ENCODE results near the gene SPC24. TPM values are rescaled to one million over a fixed set of nuclear protein-coding genes. Genes with fewer than 3 reads are reported as not detected.

The SPC24 gene
- total RNA-seq, 2 experiments from 2014 or later, result 68.2 to 72.1 TPM

DNA sequence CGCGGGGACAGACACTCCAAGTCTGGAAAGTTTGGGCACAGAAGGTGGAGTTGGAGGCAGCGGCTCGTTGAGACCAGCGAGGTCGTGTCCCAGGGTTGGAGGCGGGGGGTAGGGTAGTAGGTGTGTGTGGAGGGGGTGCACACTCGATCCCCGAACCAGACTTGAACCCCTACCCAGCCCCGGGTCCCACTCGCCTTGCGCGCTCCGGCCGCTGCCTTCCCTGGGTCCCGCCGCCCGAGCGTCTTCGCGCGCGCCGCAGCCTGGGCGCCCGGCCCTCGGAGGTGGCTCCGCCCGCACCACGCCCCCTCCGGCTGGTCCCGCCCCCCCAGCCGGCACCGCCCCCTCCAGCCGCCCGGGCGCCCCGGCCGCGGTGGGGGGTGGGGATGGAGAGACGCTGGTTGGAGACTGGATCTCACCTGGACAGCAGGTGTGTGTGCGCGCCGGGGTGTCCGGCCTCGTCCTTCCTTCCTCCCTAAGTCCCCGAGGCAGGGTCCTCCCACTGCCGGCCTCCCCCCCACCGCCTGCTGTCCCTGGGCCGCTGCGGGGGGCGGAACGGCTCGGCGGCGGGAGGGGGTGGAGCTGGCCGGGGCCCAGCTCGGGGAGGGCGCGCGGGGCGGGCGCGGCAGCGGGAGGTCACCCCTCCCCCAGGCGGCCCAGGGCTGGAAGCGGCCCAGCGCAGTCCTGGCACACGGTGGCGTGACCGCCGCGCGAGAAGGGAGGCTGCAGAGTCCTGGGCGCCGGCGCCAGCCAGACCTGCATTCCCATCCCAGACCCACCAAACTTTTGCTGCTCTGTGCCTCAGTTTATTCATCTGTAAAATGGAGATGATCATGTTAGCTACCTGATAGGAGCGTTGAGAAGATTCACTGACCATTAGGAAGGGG, 42.0 kb upstream of the SPC24 start, which contains the start of gene KANK2:
Gene KANK2, minus strand, starts transcription at position 255 of the 884 bp plus-strand sequence. CDS start 3,034 bp downstream, outside the sequence.
- H3K27ac Mint-ChIP-seq, result no peak within 1 kb of the TSS
- DNase-seq, result peak; percentile 78
- CTCF ChIA-PET, result no interaction called here
- H3K27me3 Mint-ChIP-seq, result peaks cover 16% of the 10 kb centered on the region
- no peaks in the 10 kb centered on the region for H3K36me3 Mint-ChIP-seq (ENCODE audit: low read depth)
- H3K4me1 Mint-ChIP-seq, result peaks cover 17% of the 10 kb centered on the region
- H3K4me3 Mint-ChIP-seq, result peak within 1 kb of the TSS; percentile 65
- POLR2A ChIA-PET, result interaction anchor here (0.9 to 1.5 kb wide), 2 partner anchors 43 to 84 kb away, joined by 3 to 7 read pairs; no protein-coding TSS in a partner anchor
- no peaks in the 10 kb centered on the region for H3K9me3 Mint-ChIP-seq

DNA sequence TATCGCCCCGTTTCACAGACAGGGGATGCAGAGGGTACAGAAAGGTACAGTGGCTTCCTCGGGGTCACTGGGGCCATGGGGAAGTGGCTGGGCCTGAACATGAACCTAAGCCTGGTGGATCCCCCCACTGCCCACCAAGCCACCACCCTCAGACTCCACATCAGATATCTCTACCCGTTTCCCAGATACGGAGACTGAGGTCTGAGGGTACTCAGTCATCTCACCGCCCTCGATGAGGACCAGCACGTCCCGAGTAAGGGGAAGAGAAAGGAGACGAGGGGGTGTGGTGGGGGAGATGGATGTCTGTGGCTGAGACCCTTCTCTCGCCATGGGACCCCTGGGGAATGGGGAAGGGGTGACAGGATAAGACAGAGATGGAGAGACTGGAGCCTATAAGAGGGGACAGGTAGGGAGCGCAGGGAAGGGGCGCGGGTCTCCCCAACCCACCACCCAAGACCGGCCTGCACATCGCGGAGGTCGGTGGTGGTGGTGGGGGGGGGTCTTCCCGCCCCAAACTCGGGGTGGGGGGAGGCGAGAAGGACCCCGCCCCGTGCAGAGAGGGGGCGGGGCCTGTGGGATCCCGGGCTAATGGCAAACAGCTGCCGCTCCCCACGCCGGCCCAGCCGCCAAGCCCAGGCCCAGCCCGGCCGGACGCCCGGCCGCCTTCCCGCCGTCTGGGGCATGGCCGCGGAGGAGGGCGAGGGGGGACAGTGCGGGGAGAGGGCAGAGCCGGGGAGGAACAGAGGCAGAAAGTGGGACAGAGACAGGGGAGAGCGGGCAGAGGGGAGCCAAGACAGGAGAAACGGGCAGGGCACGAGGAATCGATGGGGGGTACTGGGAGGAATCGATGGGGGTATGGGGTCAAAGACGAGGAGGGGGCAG, 41.1 kb upstream of the SPC24 start:
- H3K9me3 Mint-ChIP-seq, result no peaks in the 10 kb centered on the region
- H3K27ac Mint-ChIP-seq, result no peak overlapping the region
- H3K4me1 Mint-ChIP-seq, result peaks cover 17% of the 10 kb centered on the region
- POLR2A ChIA-PET, result no interaction called here
- DNase-seq, result no peak
- H3K27me3 Mint-ChIP-seq, result peaks cover 16% of the 10 kb centered on the region
- peak overlapping the region; percentile 60 for H3K4me3 Mint-ChIP-seq
- no peaks in the 10 kb centered on the region for H3K36me3 Mint-ChIP-seq (ENCODE audit: low read depth)
- CTCF ChIA-PET, result no interaction called here

DNA sequence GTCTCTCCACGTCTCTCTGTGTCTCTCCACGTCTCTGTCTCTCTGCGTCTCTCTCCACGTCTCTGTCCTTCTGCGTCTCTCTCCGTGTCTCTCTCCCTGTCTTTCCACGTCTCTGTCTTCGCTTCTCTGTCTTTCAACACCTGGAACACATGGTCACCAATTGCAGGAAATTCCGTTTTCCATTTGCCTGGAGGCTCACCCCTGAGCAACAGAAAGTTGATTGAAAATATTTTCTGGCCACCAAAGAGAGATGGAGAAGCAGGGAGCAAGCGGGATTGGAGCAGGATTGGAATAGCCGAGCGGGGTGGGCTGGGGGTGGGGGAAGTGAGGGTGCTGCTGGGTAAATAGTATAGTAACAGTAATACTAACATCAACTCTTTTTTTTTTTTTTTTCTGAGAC, 40.1 kb upstream of the SPC24 start:
- ChIA-PET POLR2A (no interaction called here), CTCF (no interaction called here)
- Mint-ChIP-seq H3K36me3 (ENCODE audit: low read depth) (no peaks in the 10 kb centered on the region), H3K27me3 (peaks cover 16% of the 10 kb centered on the region), H3K27ac (no peak overlapping the region), H3K4me1 (peaks cover 17% of the 10 kb centered on the region), H3K9me3 (no peaks in the 10 kb centered on the region), H3K4me3 (peak overlapping the region; percentile 28)
- DNase-seq, result no peak

DNA sequence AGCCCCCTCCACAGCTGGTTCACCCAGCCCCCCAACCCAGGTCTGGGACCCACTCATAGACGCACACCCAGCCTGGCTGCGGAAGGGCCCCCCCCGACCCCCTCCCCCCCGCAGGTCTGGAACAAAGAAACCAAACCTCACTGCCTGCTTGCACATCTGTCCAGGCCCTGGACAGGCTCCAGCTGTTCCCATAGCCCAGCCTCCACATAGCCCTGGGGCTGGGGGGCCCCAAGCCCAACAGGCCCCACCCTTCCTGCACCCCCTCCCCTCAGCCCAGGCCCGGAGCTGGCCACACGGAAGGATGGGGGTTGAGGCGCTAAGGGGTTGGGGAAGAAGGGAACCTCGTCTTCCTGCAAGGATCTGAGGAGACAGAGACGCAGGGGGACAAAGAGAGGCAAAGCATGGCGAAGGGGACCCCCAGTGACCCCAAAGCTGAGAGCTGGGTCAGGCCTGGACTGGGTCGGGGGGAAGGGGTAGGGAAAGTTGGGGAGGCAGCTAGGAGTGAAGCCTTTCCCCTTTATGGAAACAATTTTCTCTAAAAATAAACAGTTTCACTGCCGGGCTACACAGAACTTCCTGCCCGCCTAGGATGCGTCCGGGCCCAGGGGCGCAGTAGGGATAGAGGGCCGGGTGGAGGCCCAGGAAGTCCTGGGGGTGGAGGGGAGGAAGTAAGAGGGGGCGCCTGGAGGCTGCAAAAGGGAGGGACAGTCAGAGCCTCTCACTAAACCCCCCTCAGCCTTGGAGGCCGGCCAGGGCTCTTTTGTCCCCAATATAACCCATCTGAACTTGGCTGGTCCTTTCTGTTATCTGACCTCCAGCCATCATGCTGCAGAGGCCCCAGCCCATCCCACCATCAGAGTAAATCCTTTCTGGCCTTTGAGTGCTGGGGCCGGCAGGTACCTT, 39.3 kb upstream of the SPC24 start:
- CTCF ChIA-PET, result no interaction called here
- no peaks in the 10 kb centered on the region for H3K36me3 Mint-ChIP-seq (ENCODE audit: low read depth)
- H3K27me3 Mint-ChIP-seq, result peaks cover 16% of the 10 kb centered on the region
- no peak overlapping the region for H3K4me3 Mint-ChIP-seq
- peaks cover 17% of the 10 kb centered on the region for H3K4me1 Mint-ChIP-seq
- DNase-seq, result no peak
- H3K27ac Mint-ChIP-seq, result no peak overlapping the region
- POLR2A ChIA-PET, result no interaction called here
- no peaks in the 10 kb centered on the region for H3K9me3 Mint-ChIP-seq

DNA sequence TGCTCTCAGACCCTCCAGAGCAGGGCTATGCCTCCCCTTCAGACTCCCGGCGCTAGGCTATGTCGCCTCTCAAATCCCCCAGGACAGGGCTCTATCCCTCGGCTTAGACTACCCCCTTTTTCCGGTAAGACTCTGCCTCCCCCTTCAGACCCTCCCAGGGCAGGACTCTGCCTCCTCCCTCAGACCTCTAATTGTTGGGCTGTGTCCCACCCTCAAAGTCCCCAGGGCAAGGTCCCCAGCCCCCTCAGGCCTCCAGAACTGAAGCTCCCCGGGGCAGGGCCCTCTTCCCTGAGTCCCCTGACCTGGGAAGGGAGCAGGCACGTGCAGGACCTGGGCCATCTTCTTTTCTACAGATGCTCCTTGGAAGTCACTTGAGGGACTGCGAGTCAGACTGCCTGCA, 38.6 kb upstream of the SPC24 start:
- Mint-ChIP-seq H3K36me3 (ENCODE audit: low read depth) (no peaks in the 10 kb centered on the region), H3K27me3 (peaks cover 13% of the 10 kb centered on the region), H3K27ac (no peak overlapping the region), H3K4me1 (peaks cover 17% of the 10 kb centered on the region), H3K4me3 (no peak overlapping the region), H3K9me3 (no peaks in the 10 kb centered on the region)
- no peak for DNase-seq
- CTCF ChIA-PET, result no interaction called here
- POLR2A ChIA-PET, result no interaction called here

DNA sequence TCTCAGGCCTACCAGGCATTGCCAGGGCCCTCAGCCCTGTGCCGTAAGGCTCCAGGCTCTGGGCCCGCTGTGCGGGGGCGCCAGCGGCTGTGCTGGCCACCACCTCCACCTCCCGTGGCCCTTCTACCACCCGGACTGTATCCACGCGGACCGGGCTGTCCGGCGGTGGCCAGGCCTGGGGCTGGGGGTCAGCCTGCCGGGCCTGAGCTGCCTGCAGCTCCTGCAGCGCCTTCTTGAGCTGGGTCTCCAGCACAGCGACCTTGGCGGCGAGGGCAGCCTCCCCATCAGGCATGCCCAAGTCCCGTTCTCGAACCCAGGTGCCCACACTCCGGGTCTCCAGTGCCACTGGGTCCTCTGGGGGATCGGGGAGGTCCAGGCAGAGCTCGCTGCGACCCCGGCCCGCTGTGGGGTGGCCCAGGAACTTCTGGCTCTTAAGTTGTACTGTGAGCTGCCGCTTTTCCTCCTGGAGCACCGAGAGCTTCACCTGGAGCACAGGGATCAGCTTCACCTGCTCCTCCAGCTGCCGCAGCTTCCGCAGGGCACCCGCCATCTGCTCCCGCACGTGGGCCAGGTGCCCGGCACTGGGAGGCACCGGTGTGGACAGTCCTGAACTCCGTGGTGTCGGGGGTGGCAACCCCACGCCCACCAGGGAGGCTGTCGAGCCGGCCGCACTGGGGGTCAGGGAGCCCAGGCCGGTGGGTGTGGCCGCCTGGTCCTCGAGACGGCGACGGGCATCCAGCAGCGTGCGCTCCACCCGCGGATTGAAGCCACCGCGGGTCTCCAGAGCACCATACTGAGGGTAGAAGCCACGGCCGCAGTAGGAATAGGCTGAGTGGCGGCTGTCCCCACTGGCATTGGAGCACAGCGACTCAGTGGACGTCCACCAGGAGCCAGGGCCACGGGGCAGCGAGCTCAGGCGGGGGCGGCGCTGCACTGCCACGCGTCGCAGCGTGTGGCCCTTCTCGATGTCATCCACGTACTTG, 37.7 kb upstream of the SPC24 start:
- Mint-ChIP-seq H3K36me3 (ENCODE audit: low read depth) (no peaks in the 10 kb centered on the region), H3K27me3 (peaks cover 13% of the 10 kb centered on the region), H3K27ac (no peak overlapping the region), H3K4me3 (no peak overlapping the region), H3K9me3 (no peaks in the 10 kb centered on the region), H3K4me1 (peaks cover 17% of the 10 kb centered on the region)
- no peak for DNase-seq
- CTCF ChIA-PET, result no interaction called here
- POLR2A ChIA-PET, result no interaction called here

DNA sequence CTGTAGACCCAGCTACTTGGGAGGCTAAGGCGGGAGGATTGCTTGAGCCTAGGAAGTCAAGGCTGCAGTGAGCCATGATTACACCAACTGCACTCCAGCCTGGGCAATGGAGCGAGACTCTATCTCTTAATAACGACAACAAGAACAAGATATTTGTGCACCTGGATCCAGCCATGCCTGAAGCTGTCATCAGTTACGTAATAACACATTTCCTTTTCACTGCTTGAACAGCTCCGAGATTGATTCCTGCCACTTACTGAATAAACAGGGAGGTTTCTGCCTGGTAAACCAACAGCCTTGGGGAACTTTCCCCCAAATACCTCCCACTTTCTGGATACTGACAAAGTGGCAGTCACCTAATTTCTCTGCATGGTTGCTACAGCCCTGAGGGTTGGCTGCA, 36.4 kb upstream of the SPC24 start:
- ChIA-PET POLR2A (no interaction called here), CTCF (no interaction called here)
- H3K4me1 Mint-ChIP-seq, result peaks cover 12% of the 10 kb centered on the region

DNA sequence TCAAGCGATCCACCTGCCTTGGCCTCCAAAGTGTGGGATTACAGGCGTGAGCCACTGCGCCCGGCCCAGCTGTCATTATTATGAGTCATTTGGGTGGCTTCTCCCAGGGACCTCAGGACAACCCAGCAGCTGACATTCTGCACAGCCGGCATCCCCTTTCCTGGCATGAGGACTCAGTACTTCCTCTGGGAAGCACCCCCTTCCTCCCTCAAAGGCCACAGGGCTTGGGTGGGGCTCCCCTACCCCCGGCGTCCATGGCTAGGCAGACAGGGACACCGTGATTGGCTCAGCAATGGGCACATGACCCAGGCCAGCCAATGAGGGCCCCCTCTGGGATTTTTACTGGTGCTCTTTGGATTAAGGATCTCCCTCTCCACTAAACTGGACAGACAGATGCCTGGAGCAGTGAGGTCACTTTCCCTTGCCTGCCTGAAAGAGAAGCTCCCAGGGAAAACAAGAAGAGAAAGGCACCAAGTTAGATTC, 35.7 kb upstream of the SPC24 start:
- H3K27me3 Mint-ChIP-seq, result peaks cover 8% of the 10 kb centered on the region
- no peak overlapping the region for H3K27ac Mint-ChIP-seq
- H3K4me1 Mint-ChIP-seq, result peaks cover 9% of the 10 kb centered on the region
- POLR2A ChIA-PET, result no interaction called here
- no peak overlapping the region for H3K4me3 Mint-ChIP-seq
- CTCF ChIA-PET, result no interaction called here
- DNase-seq, result no peak
- H3K36me3 Mint-ChIP-seq (ENCODE audit: low read depth), result no peaks in the 10 kb centered on the region
- no peaks in the 10 kb centered on the region for H3K9me3 Mint-ChIP-seq

More for the DNA sequence above, 36.4 kb upstream of the SPC24 start:
- no peaks in the 10 kb centered on the region for H3K36me3 Mint-ChIP-seq (ENCODE audit: low read depth)
- H3K9me3 Mint-ChIP-seq, result no peaks in the 10 kb centered on the region
- DNase-seq, result no peak
- no peak overlapping the region for H3K27ac Mint-ChIP-seq
- no peak overlapping the region for H3K4me3 Mint-ChIP-seq
- peaks cover 11% of the 10 kb centered on the region for H3K27me3 Mint-ChIP-seq

DNA sequence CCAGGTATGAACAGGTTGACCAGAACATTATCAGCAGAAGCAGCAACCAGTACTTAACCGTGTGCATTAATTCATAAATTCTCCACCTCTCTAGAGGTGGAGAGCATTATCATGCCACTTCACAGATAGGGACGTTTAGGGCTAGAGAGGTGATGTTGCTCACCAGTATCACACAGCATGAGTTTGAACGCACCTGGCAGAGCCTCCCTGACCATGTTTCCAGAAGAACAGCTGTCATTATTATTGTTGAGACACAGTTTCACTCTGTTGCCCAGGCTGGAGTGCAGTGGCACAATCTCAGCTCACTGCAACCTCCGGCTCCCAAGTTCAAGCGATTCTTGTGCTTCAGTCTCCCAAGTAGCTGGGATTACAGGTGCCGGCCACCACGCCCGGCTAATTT, 34.9 kb upstream of the SPC24 start:
- no peaks in the 10 kb centered on the region for H3K36me3 Mint-ChIP-seq (ENCODE audit: low read depth)
- no peak overlapping the region for H3K4me3 Mint-ChIP-seq
- CTCF ChIA-PET, result no interaction called here
- no peaks in the 10 kb centered on the region for H3K9me3 Mint-ChIP-seq
- POLR2A ChIA-PET, result no interaction called here
- no peak for DNase-seq
- no peak overlapping the region for H3K27ac Mint-ChIP-seq
- peaks cover 2% of the 10 kb centered on the region for H3K27me3 Mint-ChIP-seq
- H3K4me1 Mint-ChIP-seq, result peaks cover 5% of the 10 kb centered on the region

DNA sequence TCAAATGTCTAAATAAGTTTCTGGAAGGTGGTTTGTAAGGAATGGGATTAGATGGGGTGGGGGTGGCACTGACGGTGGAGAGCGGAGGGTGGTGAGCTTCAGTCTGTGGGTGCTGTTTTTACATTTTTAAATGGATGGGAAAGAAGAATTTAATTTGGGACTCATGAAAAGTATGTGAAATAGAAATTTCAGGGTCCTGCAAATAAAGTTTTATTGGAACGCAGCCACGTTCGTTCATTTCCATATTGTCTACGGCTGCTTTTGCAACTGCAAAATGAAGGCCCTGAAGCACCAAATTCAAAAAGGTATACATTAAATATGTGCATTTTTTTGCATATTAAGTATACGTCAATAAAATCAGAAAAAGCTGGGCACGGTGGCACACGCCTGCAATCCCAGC, 31.9 kb upstream of the SPC24 start:
- POLR2A ChIA-PET, result no interaction called here
- peaks cover 4% of the 10 kb centered on the region for H3K27me3 Mint-ChIP-seq
- no peak for DNase-seq
- H3K27ac Mint-ChIP-seq, result no peak overlapping the region
- H3K9me3 Mint-ChIP-seq, result no peaks in the 10 kb centered on the region
- H3K36me3 Mint-ChIP-seq (ENCODE audit: low read depth), result no peaks in the 10 kb centered on the region
- H3K4me1 Mint-ChIP-seq, result no peaks in the 10 kb centered on the region
- H3K4me3 Mint-ChIP-seq, result no peak overlapping the region
- CTCF ChIA-PET, result interaction anchor here (1.6 kb wide), 1 partner anchor 20 kb away, joined by 4 read pairs; no protein-coding TSS in a partner anchor

DNA sequence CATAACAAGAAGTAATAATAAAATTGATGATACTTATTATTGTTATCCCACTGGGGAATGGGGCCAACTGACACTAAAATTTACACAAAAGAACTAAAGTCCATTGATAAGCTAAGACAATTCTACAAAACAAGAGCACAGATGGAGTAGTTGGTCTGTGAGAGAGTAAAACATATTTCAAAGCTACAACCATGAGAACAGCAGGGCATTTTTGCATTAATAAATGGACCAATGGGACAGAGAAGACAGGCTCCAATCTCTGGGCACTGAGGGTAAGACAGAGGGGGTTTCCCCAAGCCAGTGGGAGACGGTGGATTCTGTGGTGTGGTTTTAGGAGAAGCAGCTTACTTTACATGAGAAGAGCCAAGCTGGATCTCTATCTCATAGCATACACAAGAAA, 27.4 kb upstream of the SPC24 start:
- H3K27me3 Mint-ChIP-seq, result peaks cover 9% of the 10 kb centered on the region
- no peaks in the 10 kb centered on the region for H3K9me3 Mint-ChIP-seq
- H3K4me1 Mint-ChIP-seq, result peaks cover 9% of the 10 kb centered on the region
- no peak overlapping the region for H3K27ac Mint-ChIP-seq
- CTCF ChIA-PET, result interaction anchor here (0.7 kb wide), 1 partner anchor 147 kb away, joined by 3 read pairs; no protein-coding TSS in a partner anchor
- DNase-seq, result no peak
- POLR2A ChIA-PET, result interaction anchor here (1.5 kb wide), 1 partner anchor 27 kb away, joined by 6 read pairs; the partner anchor contains the start of gene SPC24
- H3K4me3 Mint-ChIP-seq, result no peak overlapping the region
- no peaks in the 10 kb centered on the region for H3K36me3 Mint-ChIP-seq (ENCODE audit: low read depth)

DNA sequence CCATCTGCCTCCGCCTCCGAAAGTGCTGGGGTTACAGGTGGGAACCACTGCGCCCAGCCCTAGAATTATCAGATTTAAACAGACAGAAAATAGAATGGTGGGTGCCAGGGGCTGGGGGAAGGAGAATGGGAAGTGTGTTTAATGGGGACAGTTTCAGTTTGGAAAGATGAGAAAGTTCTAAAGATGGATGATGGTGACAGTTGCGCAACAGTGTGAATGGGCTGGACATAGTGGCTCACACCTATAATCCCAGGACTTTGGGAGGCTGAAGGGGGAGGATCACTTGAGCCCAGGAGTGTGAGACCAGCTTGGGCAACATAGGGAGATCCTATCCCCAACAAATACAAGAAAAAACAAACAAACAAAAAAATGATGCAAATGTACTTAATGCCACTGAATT, 25.9 kb upstream of the SPC24 start:
- no peaks in the 10 kb centered on the region for H3K36me3 Mint-ChIP-seq (ENCODE audit: low read depth)
- no peak overlapping the region for H3K27ac Mint-ChIP-seq
- ChIA-PET CTCF (no interaction called here), POLR2A (no interaction called here)
- DNase-seq, result no peak
- H3K9me3 Mint-ChIP-seq, result no peaks in the 10 kb centered on the region
- H3K4me3 Mint-ChIP-seq, result no peak overlapping the region
- H3K4me1 Mint-ChIP-seq, result peaks cover 9% of the 10 kb centered on the region
- H3K27me3 Mint-ChIP-seq, result peaks cover 9% of the 10 kb centered on the region
